Activated T-cell treated with anti-CD3 and anti-CD28 coated beads, Interleukin-2, amount 50 U/mL, for 48 hours (primary cell): Measurements from ENCODE around the gene PCLO.

Source experiments
- DNase-seq, 2 experiments: peaks; one replicate each; pipeline ENCODE4 v3.0.0-alpha.2; 2020

PCLO gene

GRCh38 chr7:82810558-82811259, 352.0 kb downstream of the PCLO start:
- no peak for DNase-seq

GRCh38 chr7:82808633-82809032, 354.1 kb downstream of the PCLO start:
- DNase-seq: no peak

DNA sequence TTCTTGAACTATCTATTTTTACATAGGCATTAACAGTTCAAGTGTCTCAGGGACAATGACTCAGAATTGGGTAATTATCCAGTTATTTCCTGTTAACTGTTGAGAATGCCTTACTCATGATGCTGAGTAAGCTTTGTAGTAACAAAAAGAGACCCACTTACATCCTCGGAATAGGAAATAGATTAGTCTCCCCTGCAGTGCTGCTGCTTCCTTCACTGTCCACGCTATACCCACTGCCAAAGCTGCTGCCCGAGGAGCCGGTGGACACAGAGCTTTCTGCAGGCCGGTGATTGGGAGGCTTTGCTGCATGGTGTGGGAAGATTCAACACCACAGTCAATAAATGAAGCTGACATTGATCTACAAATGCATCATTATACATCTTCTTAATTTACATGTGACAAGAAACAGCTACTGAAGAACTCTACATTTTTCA, 357.1 kb downstream of the PCLO start:
- DNase-seq: no peak

DNA sequence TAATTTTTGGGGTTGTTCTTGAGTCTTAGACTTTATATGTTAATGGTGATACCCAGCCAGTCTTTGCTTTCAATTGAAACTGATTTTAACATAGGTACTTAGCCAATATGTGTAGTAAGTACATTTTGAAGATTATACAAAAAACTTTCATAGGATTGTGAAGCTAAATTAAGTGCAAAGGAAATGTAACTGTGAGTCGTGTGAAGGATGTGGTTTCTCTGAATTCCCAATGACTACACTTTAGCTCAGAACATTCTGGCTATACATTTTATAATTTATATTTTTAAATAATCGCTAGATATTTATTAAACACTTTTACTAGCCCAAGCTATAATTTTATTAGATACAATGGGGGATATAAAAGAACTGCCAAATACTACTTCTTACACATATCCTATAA, 359.3 kb downstream of the PCLO start:
- no peak for DNase-seq

DNA sequence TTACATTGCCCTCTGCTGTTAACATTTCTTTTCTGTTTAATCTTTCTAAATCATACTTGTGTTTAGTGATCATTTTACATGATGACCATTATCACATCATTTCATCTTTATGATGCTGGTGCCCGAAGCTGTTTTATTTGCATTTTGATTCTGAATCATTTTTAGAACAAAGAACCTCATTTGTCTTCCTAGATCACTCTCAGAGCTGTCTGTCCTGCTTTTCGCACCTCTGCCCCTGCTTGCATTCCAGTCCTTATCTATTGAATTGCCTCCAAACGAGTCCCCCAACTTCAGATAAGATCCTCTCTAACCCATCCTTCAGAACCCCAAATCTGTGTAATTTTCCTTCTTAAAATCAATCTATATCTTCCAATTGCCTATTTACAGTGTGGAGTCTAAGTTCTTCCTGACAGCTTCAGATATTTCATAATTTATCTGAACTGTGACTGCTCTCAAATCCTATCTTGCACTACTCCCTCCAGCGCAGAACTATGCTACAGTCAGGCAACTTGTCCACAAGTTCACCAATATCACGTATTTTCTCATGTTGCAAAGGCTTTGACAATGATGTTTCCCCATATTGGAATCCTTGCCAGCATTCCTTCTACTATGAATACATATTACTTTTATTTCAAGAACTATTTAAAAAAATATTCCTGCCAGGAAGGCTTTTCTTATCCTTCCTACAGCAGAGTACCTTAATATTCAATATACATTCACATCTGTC, 372.6 kb downstream of the PCLO start:
- no peak for DNase-seq

DNA sequence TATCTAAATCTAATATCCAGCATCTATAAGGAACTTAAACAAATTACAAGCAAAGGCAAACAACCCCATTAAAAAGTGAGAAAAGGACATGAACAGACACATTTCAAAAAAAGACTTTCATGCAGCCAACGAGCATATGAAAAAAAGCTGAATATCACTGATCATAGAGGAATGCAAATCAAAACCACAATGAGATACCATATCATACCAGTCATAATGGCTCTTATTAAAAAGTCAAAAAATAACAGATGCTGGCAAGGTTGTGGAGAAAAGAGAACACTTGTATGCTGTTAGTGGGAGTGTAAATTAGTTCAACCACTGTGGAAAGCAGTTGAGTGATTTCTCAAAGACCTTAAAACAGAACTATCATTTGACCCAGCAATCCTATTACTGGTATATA, 384.7 kb downstream of the PCLO start:
- DNase-seq: no peak

GRCh38 chr7:82762880-82763279, 399.8 kb downstream of the PCLO start:
- DNase-seq: no peak

DNA sequence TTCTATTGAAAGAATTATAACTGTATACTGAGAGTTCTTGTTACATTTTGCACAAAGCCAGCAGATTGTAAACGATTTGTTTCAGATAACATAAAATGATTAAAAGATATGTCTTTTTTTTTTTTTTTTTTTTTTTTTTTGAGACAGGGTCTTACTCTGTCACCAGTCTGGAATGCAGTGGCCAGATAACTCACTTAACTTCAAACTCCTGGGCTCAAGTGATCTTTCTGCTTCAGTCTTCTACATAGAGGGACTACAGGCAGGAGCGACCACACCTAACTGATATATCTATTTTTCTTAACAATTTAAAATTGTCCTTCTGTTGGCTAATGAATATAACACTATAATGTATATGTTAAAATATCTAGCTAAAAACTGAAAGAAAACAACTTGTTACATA, 401.9 kb downstream of the PCLO start:
- DNase-seq: no peak

DNA sequence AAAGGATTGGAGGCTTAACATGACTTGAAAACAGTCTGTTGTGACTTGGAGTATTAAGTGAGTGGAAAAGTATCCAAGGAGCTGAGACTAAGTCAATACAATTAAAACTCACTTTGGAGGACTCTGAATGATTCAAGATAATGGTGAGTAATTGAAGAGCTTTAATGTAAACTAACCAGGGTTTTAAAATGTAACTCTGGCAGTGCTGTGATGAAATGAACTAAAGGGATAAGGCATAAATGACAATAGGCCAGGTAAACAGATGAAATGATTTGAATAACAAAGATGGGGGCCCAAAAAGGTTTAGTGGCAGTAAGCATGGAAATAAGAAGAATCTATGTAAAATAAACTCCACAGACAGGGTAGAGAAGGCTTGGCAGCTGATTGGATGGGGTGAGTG, 402.6 kb downstream of the PCLO start:
- no peak for DNase-seq

GRCh38 chr7:82755705-82756551, 406.8 kb downstream of the PCLO start:
- DNase-seq: no peak

DNA sequence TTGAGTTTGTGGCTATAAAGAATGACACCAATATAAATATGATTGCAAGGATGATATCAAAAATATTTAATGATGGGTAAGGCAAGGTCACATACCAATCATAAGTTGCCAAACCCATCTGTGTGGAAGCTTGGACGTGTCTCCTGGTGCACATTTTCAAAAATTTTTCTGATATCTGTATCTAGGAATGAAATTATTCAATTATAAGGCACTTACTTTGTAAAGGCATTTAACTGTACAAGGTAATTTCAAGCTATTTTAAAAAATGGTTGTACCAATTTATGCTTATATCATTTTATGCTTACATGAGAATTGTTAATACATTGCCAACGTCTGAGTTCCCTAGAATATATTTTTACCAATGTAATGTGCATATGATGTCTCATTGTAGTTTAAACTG, 412.7 kb downstream of the PCLO start:
- no peak for DNase-seq

GRCh38 chr7:82745820-82746219, 416.9 kb downstream of the PCLO start:
- DNase-seq: no peak

GRCh38 chr7:82745117-82745516, 417.6 kb downstream of the PCLO start:
- no peak for DNase-seq

DNA sequence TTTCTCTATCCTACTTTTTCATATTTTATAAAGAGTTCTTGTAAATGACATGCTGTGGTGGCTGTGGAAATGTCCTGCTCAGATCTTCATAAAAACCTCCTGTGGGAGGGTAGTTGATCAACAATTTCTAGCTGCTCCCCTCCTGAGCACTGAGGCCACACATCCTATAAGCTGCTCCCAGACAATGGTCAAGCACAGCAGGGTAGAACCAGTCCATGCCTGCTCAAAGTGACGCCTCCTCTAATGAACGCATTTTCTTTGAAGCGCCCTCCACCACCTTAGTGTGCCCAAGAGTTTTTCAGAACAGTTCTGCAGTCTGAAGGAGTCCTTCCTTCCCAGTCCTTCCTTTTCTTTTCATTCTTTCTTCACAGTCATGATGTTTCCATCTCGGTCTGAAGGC, 420.5 kb downstream of the PCLO start:
- no peak for DNase-seq

GRCh38 chr7:82741493-82741892, 421.2 kb downstream of the PCLO start:
- DNase-seq: no peak

DNA sequence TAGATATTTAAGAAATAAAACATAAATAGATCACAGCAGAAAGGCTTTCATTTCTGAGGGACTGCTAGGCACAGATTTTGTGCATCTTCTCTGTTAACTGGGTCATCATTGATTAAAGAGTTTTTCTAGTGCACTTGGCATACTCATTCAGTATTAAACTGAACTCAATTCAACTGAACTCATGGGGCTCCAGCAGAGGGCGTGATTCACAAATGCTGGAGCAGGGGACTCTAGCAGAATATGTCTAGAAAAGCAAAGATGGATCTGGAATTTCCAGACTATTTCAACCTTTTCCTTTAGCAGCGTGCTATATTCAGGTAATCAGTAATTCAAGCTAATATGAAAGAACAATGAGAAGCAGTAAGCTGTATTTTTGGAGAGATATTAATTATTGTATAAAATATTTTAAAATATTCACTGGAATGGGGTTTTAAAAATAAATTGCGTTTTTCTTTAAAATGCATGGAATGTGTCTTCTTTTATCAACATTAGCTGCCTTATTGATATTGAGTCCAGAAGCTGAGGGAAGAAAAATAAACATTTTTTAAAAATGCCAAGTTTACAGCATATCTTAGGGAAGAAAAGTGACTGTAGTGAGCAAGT, 422.3 kb downstream of the PCLO start:
- DNase-seq: peak; percentile 21 to 24

DNA sequence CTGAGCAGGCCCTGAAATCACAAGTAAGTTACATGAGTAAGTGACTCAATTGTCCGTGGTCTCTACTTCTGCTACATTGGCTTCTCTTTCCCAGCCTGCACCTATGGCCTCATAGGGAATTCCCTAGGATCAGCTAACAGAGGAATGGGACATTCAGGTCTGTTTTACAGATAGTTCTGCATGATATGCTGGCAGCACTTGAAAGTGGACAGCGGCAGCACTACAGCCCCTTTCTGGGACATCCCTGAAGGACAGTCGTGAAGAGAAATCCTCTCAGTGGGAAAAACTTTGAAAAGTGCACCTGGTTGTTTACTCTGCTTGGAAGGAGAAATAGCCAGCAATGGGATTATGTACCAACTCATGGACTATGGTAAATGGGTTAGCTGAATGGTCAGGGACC, 426.1 kb downstream of the PCLO start:
- DNase-seq: no peak

DNA sequence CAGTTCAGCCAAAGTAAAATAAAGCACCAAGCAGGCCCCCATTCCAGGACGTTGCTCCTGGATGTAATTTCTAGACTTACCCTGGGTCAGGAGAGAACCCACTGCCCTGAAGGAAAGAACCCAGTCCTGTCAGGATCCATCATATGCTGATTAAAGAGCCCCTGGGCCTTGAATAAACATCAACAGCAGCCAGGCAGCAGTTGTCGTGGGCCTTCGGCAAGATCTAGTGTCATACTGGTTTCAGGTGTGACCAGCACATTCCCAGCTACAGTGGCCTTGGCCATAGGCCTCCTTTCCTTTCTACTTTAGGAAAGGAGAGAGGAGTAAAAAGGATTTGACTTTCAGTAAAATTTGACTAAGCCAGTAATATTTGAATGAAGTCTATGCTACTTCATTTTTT, 430.0 kb downstream of the PCLO start:
- no peak for DNase-seq

- DNase-seq: no peak
Measured at GRCh38 chr7:82729172-82730030, 433.3 kb downstream of the PCLO start.

DNA sequence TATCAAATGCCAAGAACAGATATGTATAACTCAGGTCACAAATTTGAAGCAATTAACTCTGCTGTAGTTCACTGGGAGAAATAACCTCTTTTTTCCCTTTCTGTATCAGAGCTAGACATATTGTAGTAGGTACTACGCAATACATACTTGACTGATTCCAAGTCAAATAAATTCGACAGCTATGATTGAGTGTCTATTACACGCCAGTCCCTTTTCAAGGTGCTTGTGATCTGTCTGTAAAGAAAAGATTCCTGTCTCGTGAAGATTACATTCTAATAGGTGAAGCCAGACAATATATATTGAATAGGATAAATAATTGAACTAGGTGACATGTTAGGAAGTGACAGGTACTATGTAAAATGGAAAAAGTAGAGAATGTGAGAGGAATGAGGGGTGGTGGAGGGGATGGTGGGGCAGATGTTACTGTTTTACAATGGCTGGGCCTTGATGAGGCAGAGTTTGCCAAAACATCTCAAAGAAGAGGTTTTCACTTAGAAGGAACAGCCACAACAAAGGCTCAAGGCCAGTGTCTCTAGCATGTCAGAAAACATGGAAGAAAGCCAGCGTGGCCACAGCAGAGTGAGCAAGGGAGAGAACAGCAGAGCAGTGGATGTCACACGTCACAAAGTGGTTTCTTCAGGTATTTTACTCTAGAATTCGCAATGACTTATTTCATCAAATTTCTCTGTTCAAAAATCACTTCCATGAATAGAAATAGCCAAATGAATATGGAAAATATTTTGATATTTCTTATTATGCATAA, 436.5 kb downstream of the PCLO start:
- DNase-seq: no peak

GRCh38 chr7:82723411-82723810, 439.3 kb downstream of the PCLO start:
- DNase-seq: no peak

DNA sequence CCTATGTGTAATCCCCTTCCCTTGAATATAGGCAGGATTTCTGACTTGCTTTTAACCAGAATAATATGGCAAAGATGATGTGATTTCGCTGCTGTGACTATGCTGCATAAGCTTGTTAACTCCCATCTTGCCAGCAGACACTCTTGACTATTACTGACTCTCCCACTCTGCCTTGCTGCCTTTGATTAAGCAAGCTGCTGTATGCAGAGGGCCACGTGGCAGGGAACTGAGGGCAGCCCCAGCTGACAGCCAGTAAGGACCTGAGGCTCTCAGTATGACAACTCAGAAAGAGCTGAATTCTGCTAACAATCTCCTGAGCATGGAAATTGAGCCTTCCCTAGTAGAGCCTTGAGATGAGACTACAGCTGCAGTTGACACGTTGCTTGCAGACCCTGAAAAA, 439.7 kb downstream of the PCLO start:
- DNase-seq: no peak
